Activated CD4-positive, alpha-beta T cell treated with anti-CD3 and anti-CD28 coated beads, Interleukin-2, amount 50 U/mL, for 16 hours (primary cell): ENCODE data around the gene KBTBD6.
"Not testable (repeated sequence)": the region's sequence is repeated elsewhere in the genome, so short reads cannot be mapped to it uniquely, and the experiment has no call there.

ENCODE experiments used
- DNase-seq: peaks from one replicate; pipeline ENCODE4 v3.0.0-alpha.2; 2020

Gene KBTBD6

GRCh38 chr13:41132512-41133152, at the start of gene KBTBD6:
TSS of gene KBTBD6 (minus strand) at chr13:41132802. CDS start at chr13:41132511, 291 bp downstream.
- peak; percentile 98 for DNase-seq

GRCh38 chr13:41182231-41182630, 49.6 kb upstream of the KBTBD6 start:
- no peak for DNase-seq

GRCh38 chr13:41179593-41180250, 47.1 kb upstream of the KBTBD6 start:
- peak; percentile 55 for DNase-seq

GRCh38 chr13:41178040-41178439, 45.4 kb upstream of the KBTBD6 start:
- DNase-seq: peak; percentile 74

GRCh38 chr13:41177616-41178015, 45.0 kb upstream of the KBTBD6 start:
- DNase-seq: no peak

GRCh38 chr13:41175576-41175975, 43.0 kb upstream of the KBTBD6 start:
- not testable (repeated sequence) for DNase-seq

GRCh38 chr13:41162151-41162550, 29.5 kb upstream of the KBTBD6 start:
- DNase-seq: no peak

- DNase-seq: no peak
Observed at GRCh38 chr13:41159174-41159573, 26.6 kb upstream of the KBTBD6 start.

GRCh38 chr13:41157048-41157717, 24.6 kb upstream of the KBTBD6 start:
- no peak for DNase-seq

GRCh38 chr13:41156620-41157019, 24.0 kb upstream of the KBTBD6 start:
- DNase-seq: no peak

- no peak for DNase-seq
Observed at GRCh38 chr13:41154042-41154441, 21.4 kb upstream of the KBTBD6 start.

GRCh38 chr13:41152005-41152404, 19.4 kb upstream of the KBTBD6 start:
- DNase-seq: no peak

- DNase-seq: no peak
Observed at GRCh38 chr13:41150058-41150457, 17.5 kb upstream of the KBTBD6 start.

- DNase-seq: no peak
Observed at GRCh38 chr13:41148419-41149283, 16.0 kb upstream of the KBTBD6 start.

GRCh38 chr13:41145136-41145908, 12.7 kb upstream of the KBTBD6 start:
- DNase-seq: no peak

GRCh38 chr13:41144576-41144975, 12.0 kb upstream of the KBTBD6 start:
- no peak for DNase-seq

GRCh38 chr13:41139296-41139966, 6.8 kb upstream of the KBTBD6 start:
- no peak for DNase-seq

GRCh38 chr13:41137951-41138350, 5.3 kb upstream of the KBTBD6 start:
- DNase-seq: no peak

GRCh38 chr13:41137241-41137640, 4.6 kb upstream of the KBTBD6 start:
- no peak for DNase-seq

GRCh38 chr13:41136396-41137031, 3.9 kb upstream of the KBTBD6 start:
- DNase-seq: no peak

GRCh38 chr13:41133951-41134350, 1.3 kb upstream of the KBTBD6 start:
- no peak for DNase-seq
